Stimulated activated CD8-positive, alpha-beta memory T cell treated with anti-CD3 and anti-CD28 coated beads, Interleukin-15, amount 100 ng/mL, for 24 hours (primary cell): ENCODE measurements around the gene HMGB3.
"Not testable (repeated sequence)": the region's sequence is repeated elsewhere in the genome, so short reads cannot be mapped to it uniquely, and the experiment has no call there.

Experiments
- DNase-seq: peaks from one replicate; pipeline ENCODE4 v3.0.0-alpha.2; 2020; ENCODE audit warnings: low read depth

Gene HMGB3

DNA sequence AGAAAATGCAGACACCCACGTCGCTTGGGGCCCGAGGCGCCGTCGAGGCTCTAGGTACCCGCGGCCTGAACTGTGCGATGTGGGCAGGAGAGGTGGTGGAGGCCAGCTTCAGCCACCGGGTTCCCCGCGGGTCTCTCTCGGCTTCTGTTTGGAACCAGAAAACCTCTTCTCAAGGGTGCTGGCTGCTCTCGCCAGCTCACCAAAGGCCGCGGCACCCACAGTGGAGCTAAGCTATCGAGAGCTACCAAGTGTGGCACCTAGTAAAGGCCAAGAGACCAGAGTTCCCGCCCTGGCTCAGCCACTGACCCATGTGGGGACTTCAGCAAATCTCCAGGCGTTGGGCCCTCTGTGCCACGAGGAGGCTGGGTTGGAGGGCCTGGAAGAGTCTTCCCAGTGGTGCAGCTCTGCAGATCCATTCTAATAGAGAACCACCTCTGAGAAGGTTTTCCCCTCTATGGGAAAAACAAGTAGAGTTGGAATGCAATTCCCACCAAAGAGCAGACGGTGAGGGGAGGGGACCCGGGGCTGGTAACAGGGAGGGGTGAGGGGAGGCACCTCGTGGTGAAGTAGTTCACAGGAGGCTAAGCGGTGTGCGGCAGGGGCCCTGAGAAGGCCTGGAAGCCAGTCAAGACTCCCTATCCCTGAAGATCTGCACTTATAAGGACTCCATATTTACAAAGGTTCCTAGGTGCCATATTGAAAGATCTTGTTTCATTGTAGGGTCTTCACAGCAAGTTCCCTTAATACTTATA, 5.5 kb upstream of the HMGB3 start:
- DNase-seq, result no peak

DNA sequence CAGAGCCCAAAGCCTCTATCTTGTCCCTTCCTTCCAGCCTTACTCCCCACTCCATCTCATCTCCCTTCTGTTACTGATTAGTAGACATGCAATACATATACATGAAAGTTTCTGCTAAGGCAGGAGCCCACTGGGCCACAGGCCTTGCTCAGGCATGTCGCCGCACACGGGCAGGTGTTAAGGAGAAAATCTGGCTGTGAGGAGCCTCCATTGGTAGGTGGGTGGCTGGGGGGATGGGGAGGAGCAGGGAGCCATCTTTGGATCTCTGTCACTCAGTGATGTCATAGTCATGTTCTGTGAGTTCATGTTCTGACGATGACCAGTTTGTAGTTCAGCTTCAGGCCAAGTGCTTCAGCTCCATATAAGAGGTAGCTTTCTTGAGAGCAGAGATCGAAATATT, 2.9 kb upstream of the HMGB3 start:
- no peak for DNase-seq

DNA sequence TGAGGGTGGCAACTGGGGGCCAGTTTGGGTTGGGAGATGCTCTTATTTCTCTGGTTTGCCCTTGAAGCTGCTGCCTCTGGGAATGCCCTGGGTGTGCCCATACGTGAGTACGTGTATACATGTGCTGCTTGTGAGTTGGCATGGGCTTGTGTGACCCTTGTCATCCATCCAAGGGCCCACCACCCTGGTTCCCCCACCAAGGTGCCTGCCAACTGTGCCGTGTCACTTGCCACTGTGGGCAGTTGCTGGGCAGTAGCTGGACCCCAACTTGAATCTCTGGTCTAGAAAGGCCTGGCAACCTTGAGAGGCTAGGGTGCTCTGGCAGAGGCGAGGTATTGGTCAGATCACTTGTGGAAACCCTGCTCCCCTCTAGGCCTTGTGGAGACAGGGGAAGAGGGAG, 2.4 kb upstream of the HMGB3 start:
- no peak for DNase-seq

DNA sequence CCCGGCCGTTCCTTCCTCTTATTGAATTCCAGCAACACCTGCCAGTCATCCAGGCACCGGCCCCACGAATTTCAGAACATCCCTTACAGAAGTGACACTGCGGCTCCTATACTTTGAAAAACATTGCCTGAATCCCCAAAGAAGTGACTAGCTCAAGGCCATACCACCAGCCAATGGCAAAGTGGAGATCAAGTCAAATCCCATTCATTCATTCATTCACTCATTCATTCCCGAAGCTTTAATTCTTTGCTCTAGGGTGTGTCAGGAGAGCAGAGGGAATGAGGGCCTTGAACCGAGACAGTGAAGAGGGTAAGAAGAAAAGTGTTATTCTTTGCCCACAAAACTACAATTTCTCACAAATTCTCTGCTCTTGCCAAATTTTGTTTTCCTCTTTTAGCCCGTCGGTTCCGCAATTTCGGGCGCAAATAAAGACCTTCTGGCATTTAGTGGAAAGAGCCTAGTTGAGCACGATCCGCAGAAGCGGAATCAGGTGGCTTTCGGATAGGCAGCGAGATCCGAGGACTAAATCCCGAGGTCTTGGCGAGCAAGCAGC, 824 bp upstream of the HMGB3 start:
- DNase-seq, result no peak

DNA sequence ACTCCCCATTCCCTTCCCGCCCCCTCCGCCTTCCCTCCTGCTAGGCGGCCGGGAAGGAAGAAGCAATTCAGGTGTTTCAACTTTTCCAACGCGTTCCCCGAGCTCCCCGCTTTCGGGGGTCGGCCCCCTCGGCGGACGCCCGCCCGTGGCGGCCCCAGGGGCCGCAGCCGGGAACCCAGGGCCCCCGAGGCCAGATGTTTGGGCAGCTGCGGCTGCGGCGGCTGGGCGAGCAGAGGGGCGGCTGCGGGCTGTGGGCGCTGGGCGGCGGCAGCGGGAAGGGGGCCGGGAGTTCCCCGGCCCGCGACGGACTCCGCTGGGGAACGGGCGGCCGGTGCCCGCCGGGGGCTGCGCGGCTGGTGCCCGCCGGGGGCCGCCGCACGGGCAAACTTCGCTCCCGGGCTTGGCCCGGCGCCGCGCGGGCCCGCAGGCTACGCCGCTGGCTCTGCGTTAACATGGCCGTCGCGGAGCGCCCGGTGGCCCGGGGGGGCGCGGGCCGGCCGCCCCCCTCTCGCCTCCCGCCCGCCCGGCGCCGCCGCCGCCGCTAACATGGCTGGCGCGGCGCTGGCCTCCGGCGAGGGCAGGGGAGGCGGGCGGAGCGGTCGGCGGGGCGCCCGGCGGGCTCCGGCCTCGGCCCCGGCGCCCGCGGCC, 510 bp downstream of the HMGB3 start:
- DNase-seq, result no peak

DNA sequence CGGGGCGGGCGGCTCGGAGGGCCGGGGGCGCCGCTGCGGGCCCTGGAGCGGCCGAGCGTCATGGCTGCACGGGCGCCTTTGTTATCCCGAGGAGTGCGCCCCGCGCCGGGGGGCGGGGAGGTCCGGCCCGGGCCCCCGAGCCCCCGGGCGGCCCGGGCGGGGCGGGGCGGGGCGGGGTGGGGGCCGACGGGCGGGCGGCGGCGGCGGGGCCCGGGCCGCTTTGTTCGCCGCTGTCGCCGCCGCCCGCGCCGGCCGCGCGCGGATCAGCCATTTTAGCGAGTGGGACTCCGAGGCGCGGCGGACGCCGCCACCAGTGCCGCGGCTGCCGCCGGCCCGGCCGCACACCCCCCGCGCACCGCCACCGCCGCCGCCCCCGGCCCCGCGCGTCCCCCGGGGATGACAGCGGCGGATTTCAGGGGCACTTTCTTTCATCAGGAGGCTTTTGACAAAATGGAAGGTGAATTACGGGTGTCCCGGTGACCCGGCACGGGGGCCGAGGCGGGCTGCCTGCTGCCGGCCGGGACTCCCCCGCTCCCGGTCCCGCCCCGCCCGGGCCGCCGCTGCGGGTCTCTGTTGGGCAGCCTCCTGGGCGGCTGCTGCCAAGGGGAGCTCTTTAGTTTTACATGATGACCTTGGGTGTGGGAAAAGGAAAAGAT, 1.2 kb downstream of the HMGB3 start:
- DNase-seq, result no peak

DNA sequence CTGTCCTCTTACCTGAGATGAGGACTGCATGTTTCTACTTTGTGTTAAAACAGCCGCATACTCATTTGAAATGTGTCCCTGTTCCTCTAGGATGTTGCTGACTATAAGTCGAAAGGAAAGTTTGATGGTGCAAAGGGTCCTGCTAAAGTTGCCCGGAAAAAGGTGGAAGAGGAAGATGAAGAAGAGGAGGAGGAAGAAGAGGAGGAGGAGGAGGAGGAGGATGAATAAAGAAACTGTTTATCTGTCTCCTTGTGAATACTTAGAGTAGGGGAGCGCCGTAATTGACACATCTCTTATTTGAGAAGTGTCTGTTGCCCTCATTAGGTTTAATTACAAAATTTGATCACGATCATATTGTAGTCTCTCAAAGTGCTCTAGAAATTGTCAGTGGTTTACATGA, 4.6 kb downstream of the HMGB3 start:
- DNase-seq, result not testable (repeated sequence)

DNA sequence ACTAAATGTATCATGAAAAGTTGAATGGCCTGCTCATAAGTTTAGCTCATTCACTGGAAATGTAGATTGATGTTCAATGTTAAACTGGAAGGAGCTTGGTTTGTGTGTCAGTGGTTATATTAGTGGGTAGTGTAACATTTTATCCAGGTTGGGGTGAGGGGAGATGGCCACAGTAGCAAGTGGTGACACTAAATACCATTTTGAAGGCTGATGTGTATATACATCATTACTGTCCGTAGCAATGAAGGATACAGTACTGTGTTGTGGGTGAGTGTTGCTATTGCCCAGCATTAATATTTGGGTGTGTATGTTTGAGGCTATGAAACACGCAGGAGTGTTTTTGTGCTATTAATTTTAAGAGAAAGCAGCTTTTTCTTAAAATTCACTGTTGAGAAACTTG, 6.3 kb downstream of the HMGB3 start:
- no peak for DNase-seq

DNA sequence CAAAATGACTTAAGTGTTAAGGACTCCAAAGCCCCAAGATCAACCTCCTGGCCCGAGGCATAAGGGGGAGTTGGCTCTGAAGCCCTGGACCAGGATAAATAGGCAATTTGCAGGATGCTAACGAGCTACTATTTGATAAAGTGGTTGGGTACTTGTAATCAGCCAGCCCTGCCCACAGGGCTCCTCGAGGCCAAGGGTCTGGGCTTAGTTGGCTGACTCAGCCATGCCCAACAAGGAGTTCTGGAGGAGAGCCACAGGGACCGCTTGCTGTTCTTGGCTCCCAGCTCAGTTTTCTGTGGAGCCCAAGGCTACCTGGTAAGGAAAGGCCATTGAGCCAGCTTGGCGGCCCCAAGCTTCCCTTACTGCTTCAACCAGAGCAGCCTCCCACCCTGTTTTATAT, 7.8 kb downstream of the HMGB3 start:
- DNase-seq, result no peak

DNA sequence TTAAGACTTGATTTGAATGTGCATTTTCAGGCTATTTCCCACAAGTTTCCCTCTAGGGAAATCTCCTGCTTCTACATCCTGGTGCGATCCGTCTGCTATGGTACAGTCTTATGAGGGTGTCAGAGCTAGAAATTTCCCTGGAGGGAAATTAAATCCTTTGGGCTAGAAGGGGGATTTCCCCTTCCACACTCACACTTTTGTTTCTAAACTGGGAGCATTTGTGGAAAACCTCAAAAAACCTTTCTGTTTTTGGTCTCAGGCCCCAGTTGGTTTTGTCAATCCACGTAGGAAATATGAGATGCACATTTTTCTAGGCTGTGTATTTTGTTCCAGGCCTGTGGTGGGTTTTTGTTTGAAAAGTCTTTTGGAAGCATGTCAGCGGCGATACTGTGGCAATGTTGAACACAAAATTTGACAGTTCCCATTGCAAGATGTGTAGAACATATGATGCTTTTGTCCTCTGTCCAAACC, 17.8 kb downstream of the HMGB3 start:
- DNase-seq, result no peak

DNA sequence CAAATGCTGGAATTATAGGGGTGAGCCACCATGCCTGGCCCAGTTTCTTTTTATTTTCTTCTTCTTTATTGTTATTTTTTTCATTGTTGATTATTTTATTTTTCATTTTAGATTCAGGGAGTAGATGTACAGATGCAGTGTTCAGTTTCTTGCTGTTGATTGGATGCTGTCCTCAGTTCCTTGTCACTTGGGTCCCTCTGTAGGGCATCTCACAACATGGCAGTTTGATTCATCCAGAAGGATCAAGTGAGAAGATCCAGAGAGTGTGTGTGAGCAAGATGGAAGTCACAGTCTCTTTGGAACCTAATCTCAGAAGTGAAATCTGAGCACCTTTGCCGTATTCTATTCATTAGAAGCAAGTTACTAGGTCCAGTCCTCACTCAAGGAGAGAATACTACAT, 20.9 kb downstream of the HMGB3 start:
- DNase-seq, result no peak

DNA sequence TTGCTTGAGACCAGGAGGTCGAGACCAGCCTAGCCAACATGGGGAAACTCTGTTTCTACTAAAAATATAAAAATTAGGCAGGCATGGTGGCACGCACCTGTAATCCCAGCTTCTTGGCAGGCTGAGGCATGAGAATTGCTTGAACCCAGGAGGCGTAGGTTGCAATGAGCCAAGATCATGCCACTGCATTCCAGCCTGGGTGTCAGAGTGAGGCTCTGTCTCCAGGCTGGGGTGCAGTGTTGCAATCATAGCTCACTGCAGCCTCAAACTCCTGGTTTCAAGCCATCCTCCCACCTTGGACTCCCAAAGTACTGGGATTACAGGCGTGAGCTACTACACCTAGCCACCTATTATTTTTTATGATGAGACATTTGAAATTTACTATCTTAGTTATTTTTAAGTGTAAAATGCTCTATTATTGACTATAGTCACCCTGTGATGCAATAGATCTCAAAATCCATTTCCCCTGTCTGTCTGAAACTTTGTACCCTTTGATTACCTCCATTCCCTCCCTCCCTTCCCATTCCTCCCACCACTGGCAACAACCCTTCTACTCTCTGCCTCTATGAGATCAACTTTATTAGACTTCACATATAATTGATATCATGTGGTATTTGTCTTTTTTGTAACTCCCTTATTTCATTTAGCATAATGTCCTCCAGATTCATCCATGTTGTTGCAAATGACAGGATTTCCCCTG, 23.4 kb downstream of the HMGB3 start:
- no peak for DNase-seq

DNA sequence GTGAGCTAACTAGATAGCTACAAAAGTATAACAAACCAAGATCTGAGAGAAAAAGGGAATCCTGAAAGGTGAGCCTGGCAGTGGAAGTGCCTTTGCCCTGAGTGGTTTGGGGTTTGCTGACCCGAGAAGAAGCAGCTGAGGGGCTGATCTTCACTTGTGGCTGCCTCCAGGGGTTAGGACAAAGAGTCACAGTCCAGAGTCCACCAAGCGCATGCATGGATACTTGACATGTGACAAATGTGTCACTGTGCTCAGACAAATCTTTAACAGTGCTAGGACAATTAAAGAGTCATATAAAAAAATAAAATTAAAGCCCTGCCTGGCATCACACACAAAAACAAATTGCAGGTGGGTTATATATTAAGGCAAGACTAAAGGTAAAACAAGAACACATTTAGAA, 26.4 kb downstream of the HMGB3 start:
- DNase-seq, result no peak

DNA sequence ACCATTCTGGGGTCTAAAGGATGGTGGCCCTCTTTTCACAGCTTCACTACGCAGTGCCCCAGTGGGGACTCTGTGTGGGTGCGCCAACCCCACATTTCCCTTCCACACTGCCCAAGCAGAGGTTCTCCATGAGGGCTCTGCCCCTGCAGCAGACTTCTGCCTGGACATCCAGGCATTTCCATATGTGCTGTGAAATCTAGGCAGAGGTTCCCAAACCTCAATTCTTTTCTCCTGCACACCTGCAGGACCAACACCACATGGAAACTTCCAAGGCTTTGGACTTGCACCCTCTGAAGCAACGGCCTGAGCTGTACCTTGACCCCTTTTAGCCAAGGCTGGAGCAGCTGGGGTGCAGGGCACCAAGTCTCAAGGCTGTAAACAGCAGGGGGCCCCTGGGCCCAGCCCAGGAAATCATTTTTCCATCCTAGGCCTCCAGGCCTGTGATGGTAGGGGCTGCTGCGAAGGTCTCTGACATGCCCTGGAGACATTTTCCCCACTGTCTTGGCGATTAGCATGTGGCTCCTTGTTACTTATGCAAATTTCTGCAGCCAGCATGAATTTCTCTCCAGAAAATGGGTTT, 30.1 kb downstream of the HMGB3 start:
- no peak for DNase-seq

DNA sequence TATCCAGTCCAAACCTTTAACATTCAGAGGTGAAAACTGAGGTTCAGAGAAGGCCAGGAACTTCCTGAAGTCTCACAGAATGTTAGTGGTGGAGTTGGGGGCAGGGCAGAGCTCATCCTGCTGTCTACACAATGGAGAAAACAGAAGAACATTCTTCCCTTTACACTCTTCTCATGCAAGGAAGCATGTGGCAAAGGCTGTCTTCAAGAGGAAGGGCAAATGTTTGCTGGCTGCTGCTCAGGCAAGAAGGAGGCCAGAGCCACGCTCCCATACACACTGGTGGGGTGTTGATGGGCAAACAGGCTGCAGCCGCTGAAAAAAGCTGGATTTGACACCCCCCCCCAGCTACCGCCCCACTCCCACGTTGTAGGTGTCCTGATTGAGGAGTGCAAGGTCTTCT, 32.5 kb downstream of the HMGB3 start:
- no peak for DNase-seq

DNA sequence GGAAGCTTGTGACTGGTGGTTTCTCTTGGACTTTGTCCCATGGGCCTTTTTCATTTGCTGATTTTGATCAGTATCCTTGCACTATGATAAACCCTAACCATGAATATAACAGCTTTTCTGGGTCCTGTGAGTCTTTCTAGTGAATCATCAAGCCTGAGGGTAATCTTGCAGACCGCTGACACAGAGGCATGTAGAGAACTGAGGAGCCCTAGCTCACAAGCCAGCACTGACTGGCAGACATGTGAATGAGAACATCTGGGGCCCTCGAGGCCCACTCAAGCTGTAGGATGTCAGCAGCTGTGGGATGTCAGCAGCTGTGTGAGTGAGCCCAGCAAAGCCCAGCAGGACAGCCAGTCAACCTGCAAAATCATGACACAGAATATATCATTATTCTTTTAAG, 36.7 kb downstream of the HMGB3 start:
- no peak for DNase-seq

DNA sequence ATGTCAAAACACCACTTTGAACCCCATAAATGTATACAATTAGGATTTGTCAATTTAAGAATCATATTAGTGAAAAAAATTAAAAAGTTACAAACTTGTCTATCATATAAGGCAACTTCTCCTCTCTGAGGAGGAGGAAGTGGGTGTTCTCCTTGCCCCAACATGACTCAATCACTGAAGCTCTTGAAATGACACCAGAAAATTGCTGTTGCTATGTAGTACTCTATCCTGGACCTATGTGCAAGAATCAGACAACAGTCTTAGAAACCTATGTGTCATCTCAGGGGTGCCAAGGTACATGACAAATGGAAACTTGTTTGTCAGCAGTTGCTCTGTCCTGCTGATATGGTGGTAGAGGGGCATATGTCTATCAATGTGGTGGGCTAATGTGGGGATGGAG, 47.7 kb downstream of the HMGB3 start:
- DNase-seq, result no peak

DNA sequence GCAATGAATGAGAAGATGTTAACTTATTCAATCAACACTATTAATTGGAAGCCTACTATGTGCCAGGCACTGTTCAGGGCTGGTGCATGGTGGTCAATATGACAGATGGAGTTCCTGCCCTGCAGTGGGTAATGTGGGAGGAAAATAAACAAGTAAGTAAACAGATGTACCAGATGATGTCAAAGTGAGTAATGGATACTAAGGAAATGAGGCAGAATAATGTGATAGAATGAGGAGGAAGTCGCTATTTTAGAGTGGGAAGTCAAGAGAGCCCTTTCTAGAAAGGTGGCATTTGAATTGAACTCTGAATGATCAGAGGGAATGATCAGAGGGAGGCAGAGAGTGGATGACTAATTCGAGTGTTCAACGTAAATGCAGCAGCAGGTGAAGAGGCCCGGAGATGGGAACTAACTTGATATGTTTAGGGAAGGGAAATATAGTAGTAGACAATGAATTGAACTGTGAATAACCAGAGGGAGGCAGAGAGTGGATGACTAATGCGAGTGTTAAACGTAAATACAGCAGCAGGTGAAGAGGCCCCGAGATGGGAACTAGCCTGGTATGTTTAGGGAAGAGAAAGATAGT, 48.3 kb downstream of the HMGB3 start:
- no peak for DNase-seq

DNA sequence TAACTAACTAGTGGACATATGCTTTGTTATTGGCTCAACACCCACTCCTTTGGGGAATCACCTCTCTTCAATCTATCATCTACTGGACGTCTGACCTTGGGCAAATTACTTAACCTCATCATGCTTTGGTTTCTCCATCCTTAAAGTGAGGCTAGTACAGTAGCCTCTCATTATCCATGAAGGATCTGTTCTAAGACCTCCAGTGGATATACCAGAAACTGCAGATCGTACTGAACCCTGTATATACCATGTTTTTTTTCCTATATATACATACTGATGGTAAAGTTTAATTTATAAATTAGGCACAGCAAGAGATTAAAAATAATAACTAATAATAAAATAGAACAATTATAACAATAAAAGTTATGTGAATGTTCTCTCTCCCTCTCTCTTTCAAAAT, 56.2 kb downstream of the HMGB3 start:
- no peak for DNase-seq
